Endodermal cell (in vitro differentiated cells): Measurements from ENCODE around the gene ADIPOR1. TPM values are rescaled to one million over a fixed set of nuclear protein-coding genes. Genes with fewer than 3 reads are reported as not detected.
"Not testable (repeated sequence)": the region's sequence is repeated elsewhere in the genome, so short reads cannot be mapped to it uniquely, and the experiment has no call there.

ENCODE experiments used
- DNase-seq: peaks from one replicate; pipeline ENCODE4 v3.0.0-alpha.2; 2017
- H3K27ac ChIP-seq: 2 replicates; pipeline ENCODE4 v1.5.1; 2013; ENCODE audit warnings: mild to moderate bottlenecking, low read depth, low read length, moderate library complexity
- H3K27me3 ChIP-seq: 2 replicates; pipeline ENCODE4 v1.6.1; 2013; ENCODE audit warnings: mild to moderate bottlenecking, low read length, moderate library complexity; ENCODE audit not compliant: insufficient read depth, control insufficient read depth, poor library complexity, severe bottlenecking
- H3K36me3 ChIP-seq: 2 replicates; pipeline ENCODE4 v1.7.0; 2013; ENCODE audit warnings: mild to moderate bottlenecking, low read length, moderate library complexity; ENCODE audit not compliant: control insufficient read depth, insufficient read depth
- H3K4me1 ChIP-seq: one replicate; pipeline ENCODE4 v1.7.0; 2013; ENCODE audit warnings: low read length; ENCODE audit not compliant: control insufficient read depth, insufficient read depth
- H3K4me3 ChIP-seq: 2 replicates; pipeline ENCODE4 v1.5.1; 2013; ENCODE audit warnings: mild to moderate bottlenecking, low read length, moderate library complexity
- H3K9ac ChIP-seq: 2 replicates; pipeline ENCODE4 v1.6.1; 2013; ENCODE audit warnings: mild to moderate bottlenecking, low read length, moderate library complexity; ENCODE audit not compliant: poor library complexity, severe bottlenecking; ENCODE audit errors: extremely low read depth
- H3K9me3 ChIP-seq: 2 replicates; pipeline ENCODE4 v1.6.1; 2013; ENCODE audit warnings: mild to moderate bottlenecking, low read length, moderate library complexity; ENCODE audit not compliant: control insufficient read depth
- H3K27ac Mint-ChIP-seq: 2 replicates; pipeline ENCODE4 v1.8.0; 2020; ENCODE audit warnings: mixed read lengths
- H3K27me3 Mint-ChIP-seq: 2 replicates; pipeline ENCODE4 v1.8.0; 2021; ENCODE audit warnings: mild to moderate bottlenecking, mixed read lengths; ENCODE audit not compliant: insufficient read depth
- H3K36me3 Mint-ChIP-seq: 2 replicates; pipeline ENCODE4 v1.8.0; 2020; ENCODE audit warnings: low read depth, mixed read lengths
- H3K4me1 Mint-ChIP-seq: 2 replicates; pipeline ENCODE4 v1.8.0; 2020; ENCODE audit warnings: mixed read lengths
- H3K4me3 Mint-ChIP-seq: 2 replicates; pipeline ENCODE4 v1.8.0; 2020; ENCODE audit warnings: mild to moderate bottlenecking, moderate library complexity, mixed read lengths
- H3K9me3 Mint-ChIP-seq: 2 replicates; pipeline ENCODE4 v1.8.0; 2020; ENCODE audit warnings: mild to moderate bottlenecking, mixed read lengths
- WGBS, 2 experiments: methylation state at CpG; one replicate each; pipeline versions ENCODE4 v1.1.5 to v1.1.7; 2013; ENCODE audit warnings: missing lambda C conversion rate in 2 of 2, mixed read lengths in 1 of 2; ENCODE audit not compliant: insufficient coverage in 1 of 2, insufficient read length in 1 of 2; 5-methylcytosine and 5-hydroxymethylcytosine counted together
- total RNA-seq, 2 donors: library from RNA; stranded (reverse); fragmentation: NEBNext Ultra II Directional in 1 of 2; extraction: Animal tissue kit (Norgen Biotek cat#: 25700) in 1 of 2; gene quantifications; 2 replicates in 1 of 2; 3 replicates in 1 of 2; pipeline ENCODE4 v1.2.1, GENCODE V29; 2021
- TF ChIP-seq, protein P1 (sequence below): fragments of 200-600 bp; sonication (generic); conservative IDR thresholded peaks from 2 replicates; pipeline ENCODE4 v1.5.0; 2021; ENCODE audit warnings: antibody characterized with exemption, mild to moderate bottlenecking

Gene ADIPOR1
- total RNA-seq, 2 donors from 2014 or later: 68.1 to 79.7 TPM

GRCh38 chr1:202989879-202990278 lies 31.8 kb upstream of the ADIPOR1 start:
- Histone ChIP-seq H3K27me3 (peaks cover 9% of the 10 kb centered on the region), H3K36me3 (no peaks in the 10 kb centered on the region), H3K4me3 (no peak overlapping the region), H3K9ac (no peak overlapping the region), H3K27ac (no peak overlapping the region), H3K4me1 (no peaks in the 10 kb centered on the region), H3K9me3 (no peaks in the 10 kb centered on the region)
- TF ChIP-seq, protein P1, sequence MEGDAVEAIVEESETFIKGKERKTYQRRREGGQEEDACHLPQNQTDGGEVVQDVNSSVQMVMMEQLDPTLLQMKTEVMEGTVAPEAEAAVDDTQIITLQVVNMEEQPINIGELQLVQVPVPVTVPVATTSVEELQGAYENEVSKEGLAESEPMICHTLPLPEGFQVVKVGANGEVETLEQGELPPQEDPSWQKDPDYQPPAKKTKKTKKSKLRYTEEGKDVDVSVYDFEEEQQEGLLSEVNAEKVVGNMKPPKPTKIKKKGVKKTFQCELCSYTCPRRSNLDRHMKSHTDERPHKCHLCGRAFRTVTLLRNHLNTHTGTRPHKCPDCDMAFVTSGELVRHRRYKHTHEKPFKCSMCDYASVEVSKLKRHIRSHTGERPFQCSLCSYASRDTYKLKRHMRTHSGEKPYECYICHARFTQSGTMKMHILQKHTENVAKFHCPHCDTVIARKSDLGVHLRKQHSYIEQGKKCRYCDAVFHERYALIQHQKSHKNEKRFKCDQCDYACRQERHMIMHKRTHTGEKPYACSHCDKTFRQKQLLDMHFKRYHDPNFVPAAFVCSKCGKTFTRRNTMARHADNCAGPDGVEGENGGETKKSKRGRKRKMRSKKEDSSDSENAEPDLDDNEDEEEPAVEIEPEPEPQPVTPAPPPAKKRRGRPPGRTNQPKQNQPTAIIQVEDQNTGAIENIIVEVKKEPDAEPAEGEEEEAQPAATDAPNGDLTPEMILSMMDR: no peak
- Mint-ChIP-seq H3K36me3 (no peaks in the 10 kb centered on the region), H3K27me3 (peaks cover 9% of the 10 kb centered on the region), H3K9me3 (no peaks in the 10 kb centered on the region), H3K27ac (no peak overlapping the region), H3K4me1 (peaks cover 2% of the 10 kb centered on the region), H3K4me3 (no peak overlapping the region)
- WGBS, 2 experiments: 83 to 100% methylated on average over 1 to 2 of the region's 2 CpGs
- DNase-seq: no peak

- no peaks in the 10 kb centered on the region for H3K9me3 ChIP-seq
- no peaks in the 10 kb centered on the region for H3K4me1 ChIP-seq
- no peak overlapping the region for H3K9ac ChIP-seq
- H3K27me3 Mint-ChIP-seq: peaks cover 9% of the 10 kb centered on the region
- no peaks in the 10 kb centered on the region for H3K36me3 ChIP-seq
- no peak overlapping the region for H3K27ac Mint-ChIP-seq
- 57 to 91% methylated on average over 1 to 5 of the region's 5 CpGs for WGBS, 2 experiments
- TF ChIP-seq, protein P1: no peak
- no peak overlapping the region for H3K4me3 ChIP-seq
- no peak overlapping the region for H3K27ac ChIP-seq
- no peak overlapping the region for H3K4me3 Mint-ChIP-seq
- peaks cover 2% of the 10 kb centered on the region for H3K4me1 Mint-ChIP-seq
- DNase-seq: no peak
- H3K27me3 ChIP-seq: peaks cover 9% of the 10 kb centered on the region
- no peaks in the 10 kb centered on the region for H3K9me3 Mint-ChIP-seq
- no peaks in the 10 kb centered on the region for H3K36me3 Mint-ChIP-seq
Measured at GRCh38 chr1:202987922-202988583, 29.9 kb upstream of the ADIPOR1 start.

- Histone ChIP-seq H3K9ac (no peak overlapping the region), H3K36me3 (no peaks in the 10 kb centered on the region), H3K27ac (no peak overlapping the region), H3K4me3 (no peak overlapping the region), H3K9me3 (no peaks in the 10 kb centered on the region), H3K4me1 (no peaks in the 10 kb centered on the region), H3K27me3 (peaks cover 9% of the 10 kb centered on the region)
- Mint-ChIP-seq H3K4me3 (no peak overlapping the region), H3K4me1 (peaks cover 2% of the 10 kb centered on the region), H3K27me3 (peaks cover 9% of the 10 kb centered on the region), H3K27ac (no peak overlapping the region), H3K36me3 (no peaks in the 10 kb centered on the region), H3K9me3 (no peaks in the 10 kb centered on the region)
- TF ChIP-seq, protein P1: no peak
- no peak for DNase-seq
- WGBS, 2 experiments: 90 to 93% methylated on average over 7 of the region's 7 CpGs
Measured at GRCh38 chr1:202987255-202987654, 29.1 kb upstream of the ADIPOR1 start.

DNA sequence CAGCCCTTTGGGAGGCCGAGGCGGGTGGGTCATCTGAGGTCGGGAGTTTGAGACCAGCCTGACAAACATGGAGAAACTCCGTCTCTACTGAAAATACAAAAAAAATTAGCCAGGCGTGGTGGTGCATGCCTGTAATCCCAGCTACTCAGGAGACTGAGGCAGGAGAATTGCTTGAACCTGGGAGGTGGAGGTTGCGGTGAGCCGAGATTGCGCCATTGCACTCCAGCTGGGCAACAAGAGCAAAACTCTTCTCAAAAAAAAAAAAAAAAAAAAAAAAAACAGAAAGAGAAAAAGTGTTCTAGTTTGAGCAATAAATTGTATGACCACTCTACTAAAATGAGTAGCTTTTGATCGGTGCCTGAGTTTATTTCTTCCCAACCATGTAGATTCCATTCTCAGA lies 28.0 kb upstream of the ADIPOR1 start:
- H3K4me1 ChIP-seq, H3K36me3 ChIP-seq, H3K4me1 Mint-ChIP-seq, H3K4me3 ChIP-seq, H3K36me3 Mint-ChIP-seq, H3K9me3 ChIP-seq, H3K27me3 ChIP-seq, DNase-seq, H3K4me3 Mint-ChIP-seq, H3K9ac ChIP-seq, H3K27ac ChIP-seq, H3K9me3 Mint-ChIP-seq, H3K27me3 Mint-ChIP-seq, H3K27ac Mint-ChIP-seq: not testable (repeated sequence)
- 76% methylated on average over 5 to 6 of the region's 9 CpGs for WGBS, 2 experiments
